ENCODE results near the gene CLEC4F.

Gene CLEC4F

DNA sequence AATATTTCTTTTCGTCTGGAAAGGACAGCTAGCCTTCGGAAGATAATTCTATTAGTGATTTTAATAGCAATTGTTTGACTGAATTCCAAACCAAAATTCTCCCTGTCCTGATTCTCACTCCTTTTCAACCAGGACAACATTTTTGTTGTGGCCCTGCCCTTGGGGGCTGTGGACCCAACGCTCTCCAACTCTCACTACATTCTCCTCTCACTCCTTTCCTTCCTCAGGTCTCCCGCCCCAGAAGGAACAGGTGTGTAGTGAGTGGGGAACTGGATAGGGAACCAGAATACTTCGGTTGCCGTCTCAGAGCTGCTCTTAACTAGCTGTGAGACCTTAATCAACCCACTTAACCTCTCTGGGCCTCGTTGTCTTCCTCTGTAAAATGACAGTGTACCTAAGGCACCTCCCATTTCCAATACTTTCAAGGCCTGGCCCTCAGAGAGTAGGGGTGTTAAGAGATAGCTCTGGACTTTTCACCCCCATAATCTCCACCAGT lies 51.8 kb downstream of the CLEC4F start:
- DNase-seq (ENCODE audit: low read depth): no peak
- TF ChIP-seq, protein P1, sequence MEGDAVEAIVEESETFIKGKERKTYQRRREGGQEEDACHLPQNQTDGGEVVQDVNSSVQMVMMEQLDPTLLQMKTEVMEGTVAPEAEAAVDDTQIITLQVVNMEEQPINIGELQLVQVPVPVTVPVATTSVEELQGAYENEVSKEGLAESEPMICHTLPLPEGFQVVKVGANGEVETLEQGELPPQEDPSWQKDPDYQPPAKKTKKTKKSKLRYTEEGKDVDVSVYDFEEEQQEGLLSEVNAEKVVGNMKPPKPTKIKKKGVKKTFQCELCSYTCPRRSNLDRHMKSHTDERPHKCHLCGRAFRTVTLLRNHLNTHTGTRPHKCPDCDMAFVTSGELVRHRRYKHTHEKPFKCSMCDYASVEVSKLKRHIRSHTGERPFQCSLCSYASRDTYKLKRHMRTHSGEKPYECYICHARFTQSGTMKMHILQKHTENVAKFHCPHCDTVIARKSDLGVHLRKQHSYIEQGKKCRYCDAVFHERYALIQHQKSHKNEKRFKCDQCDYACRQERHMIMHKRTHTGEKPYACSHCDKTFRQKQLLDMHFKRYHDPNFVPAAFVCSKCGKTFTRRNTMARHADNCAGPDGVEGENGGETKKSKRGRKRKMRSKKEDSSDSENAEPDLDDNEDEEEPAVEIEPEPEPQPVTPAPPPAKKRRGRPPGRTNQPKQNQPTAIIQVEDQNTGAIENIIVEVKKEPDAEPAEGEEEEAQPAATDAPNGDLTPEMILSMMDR (IDR thresholded peaks at IDR 0.05; ENCODE audit: control insufficient read depth, extremely low read depth, insufficient read depth): no peak

DNA sequence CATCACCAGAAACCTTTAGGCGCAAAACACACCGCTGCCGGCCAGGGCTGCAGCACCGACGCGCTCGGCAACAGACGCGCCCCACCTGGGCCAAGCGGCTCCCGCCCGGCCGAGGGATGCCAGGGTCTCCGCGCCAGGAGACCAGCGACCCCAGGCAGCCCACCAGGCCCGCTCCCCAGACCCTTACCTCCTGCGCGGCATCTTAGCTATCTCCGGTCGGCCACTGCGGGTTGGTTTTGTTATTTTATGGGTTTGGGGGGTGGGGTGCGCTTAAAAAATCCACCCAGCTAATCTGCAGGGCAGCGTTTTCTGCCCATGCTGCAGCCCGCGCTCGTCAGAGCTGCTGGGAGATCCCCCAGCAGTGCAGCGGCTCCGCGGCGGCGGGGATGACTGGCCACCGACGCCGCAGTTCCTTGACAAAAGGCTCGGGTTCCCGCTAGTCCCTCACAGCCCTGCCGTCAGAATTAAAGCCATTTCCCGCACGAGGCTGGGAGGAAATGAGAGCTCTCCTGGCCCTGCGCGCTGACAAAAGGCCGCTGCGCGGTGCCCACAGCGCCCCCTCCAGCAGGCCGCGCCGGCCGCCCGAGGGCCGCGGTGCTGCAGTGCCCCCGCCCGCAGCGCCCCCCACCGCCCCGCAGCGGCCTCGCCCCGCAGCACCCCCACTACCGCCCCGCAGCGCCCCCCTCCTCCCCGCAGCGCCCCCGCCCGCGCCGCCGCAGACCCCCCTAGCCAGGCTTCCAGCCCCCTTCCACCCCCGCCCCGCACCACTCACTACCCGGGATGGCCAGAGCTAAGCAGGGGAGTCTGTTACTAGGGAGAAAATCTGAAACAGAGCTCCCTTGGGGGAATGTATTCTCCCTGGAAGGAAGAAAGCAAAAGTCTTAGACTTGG lies 52.5 kb downstream of the CLEC4F start, which contains the start of gene ADD2:
TSS of gene ADD2 (minus strand) at position 502 of the 891 bp plus-strand sequence. CDS start 61,792 bp downstream, outside the sequence.
- H3K4me3 ChIP-seq (ENCODE audit: low read depth, low read length): peak within 1 kb of the TSS; percentile 30
- TF ChIP-seq, protein P1 (IDR thresholded peaks at IDR 0.05; ENCODE audit: control insufficient read depth, extremely low read depth, insufficient read depth): peak; percentile 19; the same call in 1 of the 2 replicates
- no peak for DNase-seq (ENCODE audit: low read depth)

More for the DNA sequence above, 51.8 kb downstream of the CLEC4F start:
- no peak overlapping the region for H3K4me3 ChIP-seq (ENCODE audit: low read depth, low read length)

- no peak for DNase-seq (ENCODE audit: low read depth)
- TF ChIP-seq, protein P1 (IDR thresholded peaks at IDR 0.05; ENCODE audit: control insufficient read depth, extremely low read depth, insufficient read depth): no peak
- peak overlapping the region; percentile 30 for H3K4me3 ChIP-seq (ENCODE audit: low read depth, low read length)
Observed at GRCh38 chr2:70767079-70767698, 53.2 kb downstream of the CLEC4F start.

DNA sequence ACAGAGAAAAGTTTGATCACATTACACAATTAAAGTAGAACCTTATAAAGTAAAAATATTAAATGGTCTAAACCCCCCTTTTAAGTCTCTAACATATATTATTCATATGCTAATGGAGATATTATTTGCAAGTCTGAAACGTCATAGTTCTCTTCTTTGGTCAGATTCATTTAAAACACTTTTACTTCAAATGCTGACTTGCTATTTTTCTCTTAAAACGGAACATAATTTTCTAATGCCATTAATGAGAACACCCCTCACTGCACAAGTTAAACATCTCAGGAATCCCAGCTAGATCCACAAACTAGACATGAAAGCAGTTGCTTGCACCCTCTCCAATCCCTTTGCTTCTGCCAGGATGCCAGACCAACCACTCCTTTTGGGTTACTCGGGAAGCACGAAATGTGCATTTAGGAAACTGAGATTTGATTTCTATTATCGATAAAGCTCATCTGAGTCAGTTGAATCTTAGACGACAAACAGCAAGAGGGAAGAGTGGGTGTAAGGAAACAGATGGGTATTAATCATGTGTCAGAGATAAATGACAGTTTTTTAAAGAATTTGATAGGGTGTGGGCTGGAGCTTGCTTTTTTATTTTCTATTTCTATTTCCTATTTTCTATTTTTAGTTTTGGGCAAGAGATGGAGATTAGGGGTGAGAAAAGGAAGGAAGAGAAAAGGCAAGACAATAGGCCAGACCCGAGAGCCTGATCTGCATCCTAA lies 53.9 kb downstream of the CLEC4F start:
- H3K4me3 ChIP-seq (ENCODE audit: low read depth, low read length): no peak overlapping the region
- no peak for DNase-seq (ENCODE audit: low read depth)
- TF ChIP-seq, protein P1 (IDR thresholded peaks at IDR 0.05; ENCODE audit: control insufficient read depth, extremely low read depth, insufficient read depth): no peak

DNA sequence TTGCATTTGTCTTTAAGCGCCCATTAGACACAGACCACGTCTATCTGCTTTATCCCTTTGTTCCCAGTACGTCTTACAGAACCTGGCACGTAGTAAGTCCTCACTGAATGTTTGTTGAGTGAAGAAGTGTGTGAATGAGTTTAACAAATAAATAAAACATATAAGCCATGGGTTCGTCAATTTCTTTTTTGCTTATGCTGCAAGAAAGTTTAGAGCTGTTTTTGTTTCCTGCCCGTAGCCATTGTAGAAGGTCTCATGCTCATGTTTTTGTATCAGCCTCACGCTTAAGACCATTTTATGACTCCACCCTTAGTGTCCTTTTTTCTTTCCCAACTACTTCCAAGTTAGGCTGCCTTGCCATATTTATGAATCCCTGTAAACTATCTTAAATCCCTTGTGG lies 54.9 kb downstream of the CLEC4F start:
- H3K4me3 ChIP-seq (ENCODE audit: low read depth, low read length): no peak overlapping the region
- DNase-seq (ENCODE audit: low read depth): no peak
- TF ChIP-seq, protein P1 (IDR thresholded peaks at IDR 0.05; ENCODE audit: control insufficient read depth, extremely low read depth, insufficient read depth): no peak

DNA sequence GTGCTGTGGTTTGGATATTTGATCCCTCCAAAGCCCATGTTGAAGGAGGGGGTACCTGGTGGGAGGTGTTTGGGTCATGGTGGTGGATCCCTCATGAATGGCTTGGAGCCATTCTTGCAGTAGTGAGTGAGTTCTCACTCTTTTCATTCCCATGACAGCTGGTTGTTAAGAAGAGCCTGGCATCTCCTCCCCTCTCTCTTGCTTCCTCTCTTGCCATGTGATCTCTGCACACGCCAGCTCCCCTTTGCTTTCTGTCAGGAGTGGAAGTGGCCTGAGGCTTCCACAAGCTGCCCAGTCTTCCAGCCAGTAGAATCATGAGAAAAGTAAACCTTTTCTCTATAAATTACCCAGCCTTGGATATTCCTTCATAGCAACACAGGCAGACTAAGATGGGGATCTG lies 61.0 kb downstream of the CLEC4F start:
- DNase-seq (ENCODE audit: low read depth): no peak
- no peak overlapping the region for H3K4me3 ChIP-seq (ENCODE audit: low read depth, low read length)
- TF ChIP-seq, protein P1 (IDR thresholded peaks at IDR 0.05; ENCODE audit: control insufficient read depth, extremely low read depth, insufficient read depth): no peak
